NB4 (cell line): ENCODE results near the gene GRK2.

Source experiments
- MYC ChIP-seq: IDR thresholded peaks from 2 replicates; pipeline ENCODE4 v1.6.1; 2011; ENCODE audit warnings: low read depth, low read length
- POLR2A ChIP-seq: IDR thresholded peaks from 2 replicates; pipeline ENCODE4 v1.6.1; 2011; ENCODE audit warnings: mild to moderate bottlenecking; ENCODE audit not compliant: insufficient read length; ENCODE audit errors: extremely low read depth
- TF ChIP-seq, protein P1 (sequence below): IDR thresholded peaks from 2 replicates; pipeline ENCODE4 v1.6.1; 2011; ENCODE audit warnings: low read depth, low read length
- TF ChIP-seq, protein P2 (sequence below): IDR thresholded peaks from one replicate; pipeline ENCODE4 v1.5.1; 2012; ENCODE audit warnings: low read depth, low read length

DNA sequence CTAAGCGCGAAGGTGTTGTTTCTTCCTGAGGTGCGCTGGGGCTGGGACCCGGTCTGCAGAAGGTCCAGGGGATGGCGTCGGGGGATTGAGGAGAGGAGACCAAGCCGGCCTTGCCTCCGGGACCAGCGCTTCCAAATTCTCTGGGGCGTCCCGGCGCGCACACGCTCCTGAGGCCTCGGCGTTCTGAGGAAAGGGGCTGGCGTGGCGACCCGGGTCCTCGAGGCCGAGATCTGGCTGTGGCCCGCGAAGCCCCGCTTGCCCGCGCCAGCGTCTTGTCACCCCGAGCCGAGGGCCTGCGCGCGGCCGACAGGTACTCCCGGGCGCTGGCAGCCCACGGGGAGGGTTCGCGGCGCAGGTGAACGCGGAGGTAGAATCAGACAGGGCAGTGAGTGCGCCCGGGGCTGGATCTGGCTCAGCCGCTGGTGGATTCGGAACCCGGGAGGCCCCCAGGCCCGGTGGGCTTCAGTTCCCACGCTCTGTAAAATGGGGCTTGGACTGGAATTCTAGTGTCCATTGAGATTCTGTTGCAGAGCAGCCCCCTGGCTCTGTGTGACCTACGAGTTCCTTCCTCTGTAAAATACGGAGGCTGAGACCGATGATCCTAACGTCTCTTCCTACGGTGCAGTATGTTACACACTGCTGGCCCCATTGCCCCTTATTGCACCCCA lies 51.7 kb downstream of the GRK2 start:
- TF ChIP-seq, protein P1, sequence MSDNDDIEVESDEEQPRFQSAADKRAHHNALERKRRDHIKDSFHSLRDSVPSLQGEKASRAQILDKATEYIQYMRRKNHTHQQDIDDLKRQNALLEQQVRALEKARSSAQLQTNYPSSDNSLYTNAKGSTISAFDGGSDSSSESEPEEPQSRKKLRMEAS, result no peak
- TF ChIP-seq, protein P2, sequence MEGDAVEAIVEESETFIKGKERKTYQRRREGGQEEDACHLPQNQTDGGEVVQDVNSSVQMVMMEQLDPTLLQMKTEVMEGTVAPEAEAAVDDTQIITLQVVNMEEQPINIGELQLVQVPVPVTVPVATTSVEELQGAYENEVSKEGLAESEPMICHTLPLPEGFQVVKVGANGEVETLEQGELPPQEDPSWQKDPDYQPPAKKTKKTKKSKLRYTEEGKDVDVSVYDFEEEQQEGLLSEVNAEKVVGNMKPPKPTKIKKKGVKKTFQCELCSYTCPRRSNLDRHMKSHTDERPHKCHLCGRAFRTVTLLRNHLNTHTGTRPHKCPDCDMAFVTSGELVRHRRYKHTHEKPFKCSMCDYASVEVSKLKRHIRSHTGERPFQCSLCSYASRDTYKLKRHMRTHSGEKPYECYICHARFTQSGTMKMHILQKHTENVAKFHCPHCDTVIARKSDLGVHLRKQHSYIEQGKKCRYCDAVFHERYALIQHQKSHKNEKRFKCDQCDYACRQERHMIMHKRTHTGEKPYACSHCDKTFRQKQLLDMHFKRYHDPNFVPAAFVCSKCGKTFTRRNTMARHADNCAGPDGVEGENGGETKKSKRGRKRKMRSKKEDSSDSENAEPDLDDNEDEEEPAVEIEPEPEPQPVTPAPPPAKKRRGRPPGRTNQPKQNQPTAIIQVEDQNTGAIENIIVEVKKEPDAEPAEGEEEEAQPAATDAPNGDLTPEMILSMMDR, result no peak
- TF ChIP-seq POLR2A (no peak), MYC (no peak)
